NB4 (cell line): ENCODE data around the gene AMOTL1.

Experiments used
- CTCF ChIP-seq: IDR thresholded peaks from one replicate; pipeline ENCODE4 v1.5.1; 2012; ENCODE audit warnings: low read depth, low read length
- MAX ChIP-seq: IDR thresholded peaks from 2 replicates; pipeline ENCODE4 v1.6.1; 2011; ENCODE audit warnings: low read depth, low read length
- MYC ChIP-seq: IDR thresholded peaks from 2 replicates; pipeline ENCODE4 v1.6.1; 2011; ENCODE audit warnings: low read depth, low read length
- POLR2A ChIP-seq: IDR thresholded peaks from 2 replicates; pipeline ENCODE4 v1.6.1; 2011; ENCODE audit warnings: mild to moderate bottlenecking; ENCODE audit not compliant: insufficient read length; ENCODE audit errors: extremely low read depth

GRCh38 chr11:94868468-94868867 is 100.3 kb downstream of the AMOTL1 start:
- TF ChIP-seq CTCF (no peak), POLR2A (no peak), MAX (no peak), MYC (no peak)
